ENCODE measurements around the gene HSPA14. TPM values are rescaled to one million over a fixed set of nuclear protein-coding genes. Genes with fewer than 3 reads are reported as not detected.

Gene HSPA14, protein sequence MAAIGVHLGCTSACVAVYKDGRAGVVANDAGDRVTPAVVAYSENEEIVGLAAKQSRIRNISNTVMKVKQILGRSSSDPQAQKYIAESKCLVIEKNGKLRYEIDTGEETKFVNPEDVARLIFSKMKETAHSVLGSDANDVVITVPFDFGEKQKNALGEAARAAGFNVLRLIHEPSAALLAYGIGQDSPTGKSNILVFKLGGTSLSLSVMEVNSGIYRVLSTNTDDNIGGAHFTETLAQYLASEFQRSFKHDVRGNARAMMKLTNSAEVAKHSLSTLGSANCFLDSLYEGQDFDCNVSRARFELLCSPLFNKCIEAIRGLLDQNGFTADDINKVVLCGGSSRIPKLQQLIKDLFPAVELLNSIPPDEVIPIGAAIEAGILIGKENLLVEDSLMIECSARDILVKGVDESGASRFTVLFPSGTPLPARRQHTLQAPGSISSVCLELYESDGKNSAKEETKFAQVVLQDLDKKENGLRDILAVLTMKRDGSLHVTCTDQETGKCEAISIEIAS
- total RNA-seq = 10 to 100 TPM; 17.1 to 24.9 TPM
- polyA plus RNA-seq (2013, experiment 1 of 2) = 22.6 TPM
- 23.9 TPM for polyA plus RNA-seq (2013, experiment 2 of 2)
- long read RNA-seq, experiment 1, transcript HSPA14-201 (14 exons, 1,904 nt) = major isoform, 15 of 28 reads
- long read RNA-seq, experiment 1, partial matches to known transcripts = 5 of 28 reads
- long read RNA-seq, experiment 1, other reads (novel, unspliced or antisense) = 8 of 28 reads
- long read RNA-seq, experiment 2, transcript HSPA14-201 (14 exons, 1,904 nt) = major isoform, 45 of 55 reads
- long read RNA-seq, experiment 2, partial matches to known transcripts = 3 of 55 reads
- long read RNA-seq, experiment 2, other reads (novel, unspliced or antisense) = 7 of 55 reads
- long read RNA-seq, experiment 3, transcript HSPA14-201 (14 exons, 1,904 nt) = major isoform, 95 of 149 reads
- long read RNA-seq, experiment 3, partial matches to known transcripts = 40 of 149 reads
- long read RNA-seq, experiment 3, other reads (novel, unspliced or antisense) = 14 of 149 reads
- long read RNA-seq, experiment 4, transcript HSPA14-201 (14 exons, 1,904 nt) = major isoform, 60 of 76 reads
- long read RNA-seq, experiment 4, partial matches to known transcripts = 9 of 76 reads
- long read RNA-seq, experiment 4, other reads (novel, unspliced or antisense) = 7 of 76 reads

- Mint-ChIP-seq H3K27me3 (ENCODE audit: insufficient read depth) (no peaks in the 10 kb centered on the region), H3K4me1 (peaks cover 19% of the 10 kb centered on the region), H3K27ac (peak within 1 kb of the TSS; percentile 97), H3K9me3 (no peaks in the 10 kb centered on the region), H3K36me3 (ENCODE audit: low read depth) (peaks cover 28% of the 10 kb centered on the region), H3K4me3 (peak within 1 kb of the TSS; percentile 92)
- no peaks in the 10 kb centered on the region for H3K4me1 ChIP-seq (ENCODE audit: control insufficient read depth, insufficient read depth, low read length)
- TF ChIP-seq, protein P1, sequence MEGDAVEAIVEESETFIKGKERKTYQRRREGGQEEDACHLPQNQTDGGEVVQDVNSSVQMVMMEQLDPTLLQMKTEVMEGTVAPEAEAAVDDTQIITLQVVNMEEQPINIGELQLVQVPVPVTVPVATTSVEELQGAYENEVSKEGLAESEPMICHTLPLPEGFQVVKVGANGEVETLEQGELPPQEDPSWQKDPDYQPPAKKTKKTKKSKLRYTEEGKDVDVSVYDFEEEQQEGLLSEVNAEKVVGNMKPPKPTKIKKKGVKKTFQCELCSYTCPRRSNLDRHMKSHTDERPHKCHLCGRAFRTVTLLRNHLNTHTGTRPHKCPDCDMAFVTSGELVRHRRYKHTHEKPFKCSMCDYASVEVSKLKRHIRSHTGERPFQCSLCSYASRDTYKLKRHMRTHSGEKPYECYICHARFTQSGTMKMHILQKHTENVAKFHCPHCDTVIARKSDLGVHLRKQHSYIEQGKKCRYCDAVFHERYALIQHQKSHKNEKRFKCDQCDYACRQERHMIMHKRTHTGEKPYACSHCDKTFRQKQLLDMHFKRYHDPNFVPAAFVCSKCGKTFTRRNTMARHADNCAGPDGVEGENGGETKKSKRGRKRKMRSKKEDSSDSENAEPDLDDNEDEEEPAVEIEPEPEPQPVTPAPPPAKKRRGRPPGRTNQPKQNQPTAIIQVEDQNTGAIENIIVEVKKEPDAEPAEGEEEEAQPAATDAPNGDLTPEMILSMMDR (conservative IDR thresholded peaks at IDR 0.05) = no peak
- H3K36me3 ChIP-seq (ENCODE audit: control insufficient read depth, insufficient read depth, low read length) = peaks cover 30% of the 10 kb centered on the region
- WGBS, 2 experiments (ENCODE audit: insufficient coverage in 1 of 2, insufficient read length in 1 of 2) = 0% methylated on average over 37 to 72 of the region's 72 CpGs
- H3K9me3 ChIP-seq (ENCODE audit: control insufficient read depth, low read length) = no peaks in the 10 kb centered on the region
- DNase-seq = peak; percentile 99
- peak within 1 kb of the TSS; percentile 95 for H3K27ac ChIP-seq (ENCODE audit: low read depth, low read length)
- H3K27me3 ChIP-seq (ENCODE audit: control insufficient read depth, insufficient read depth, low read length, poor library complexity, severe bottlenecking) = no peaks in the 10 kb centered on the region
- peak within 1 kb of the TSS; percentile 94 for H3K4me3 ChIP-seq (ENCODE audit: low read length)
- peak within 1 kb of the TSS; percentile 94 for H3K9ac ChIP-seq (ENCODE audit: extremely low read depth, low read length, poor library complexity, severe bottlenecking)
Measured at GRCh38 chr10:14837757-14838581, at the start of gene HSPA14, which contains the start of the genes CDNF and MSANTD7. HSPA14 (plus strand) TSS chr10:14838306; CDS start chr10:14838403, 97 bp downstream. CDNF (minus strand) TSS chr10:14838037; CDS start chr10:14837946, 91 bp downstream. MSANTD7 (plus strand) TSS chr10:14838306; CDS start chr10:14842285, 3,979 bp downstream.

DNA sequence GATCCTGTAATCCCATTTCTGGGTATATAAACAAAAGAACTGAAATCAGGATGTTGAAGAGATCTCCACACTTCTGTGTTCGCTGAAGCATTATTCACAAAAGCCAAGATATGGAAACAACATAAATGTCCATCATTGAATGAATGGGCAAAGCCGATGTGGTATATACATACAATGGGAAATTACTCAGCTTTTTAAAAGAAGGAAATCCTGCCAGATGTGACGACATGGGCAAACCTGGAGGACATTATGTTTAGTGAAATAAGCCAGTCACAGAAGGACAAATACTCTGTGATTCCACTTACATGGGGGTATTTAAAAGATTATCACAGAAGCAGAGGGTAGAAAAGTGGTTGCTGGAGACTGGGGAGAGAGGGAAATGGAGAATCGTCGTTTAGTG lies 39.5 kb upstream of the HSPA14 start:
- H3K9me3 Mint-ChIP-seq = no peaks in the 10 kb centered on the region
- no peak overlapping the region for H3K4me3 ChIP-seq (ENCODE audit: low read length)
- H3K27me3 ChIP-seq (ENCODE audit: control insufficient read depth, insufficient read depth, low read length, poor library complexity, severe bottlenecking) = no peaks in the 10 kb centered on the region
- no peaks in the 10 kb centered on the region for H3K4me1 ChIP-seq (ENCODE audit: control insufficient read depth, insufficient read depth, low read length)
- no peak overlapping the region for H3K27ac ChIP-seq (ENCODE audit: low read depth, low read length)
- WGBS, 2 experiments (ENCODE audit: insufficient coverage in 1 of 2, insufficient read length in 1 of 2) = 56 to 100% methylated on average over 1 to 3 of the region's 5 CpGs
- no peak for DNase-seq
- H3K36me3 ChIP-seq (ENCODE audit: control insufficient read depth, insufficient read depth, low read length) = no peaks in the 10 kb centered on the region
- TF ChIP-seq, protein P1 (conservative IDR thresholded peaks at IDR 0.05) = no peak
- no peak overlapping the region for H3K4me3 Mint-ChIP-seq
- H3K9ac ChIP-seq (ENCODE audit: extremely low read depth, low read length, poor library complexity, severe bottlenecking) = no peak overlapping the region
- peaks cover 9% of the 10 kb centered on the region for H3K4me1 Mint-ChIP-seq
- H3K9me3 ChIP-seq (ENCODE audit: control insufficient read depth, low read length) = no peaks in the 10 kb centered on the region
- H3K36me3 Mint-ChIP-seq (ENCODE audit: low read depth) = no peaks in the 10 kb centered on the region
- no peak overlapping the region for H3K27ac Mint-ChIP-seq
- H3K27me3 Mint-ChIP-seq (ENCODE audit: insufficient read depth) = peaks cover 6% of the 10 kb centered on the region
